HFFc6 (cell line): ENCODE measurements around the gene PPP4R3A. TPM values are rescaled to one million over a fixed set of nuclear protein-coding genes. Genes with fewer than 3 reads are reported as not detected.

Experiments used
- DNase-seq: peaks from one replicate; pipeline ENCODE4 v3.0.0-alpha.2; 2018
- H3K27ac Mint-ChIP-seq: 2 replicates; pipeline ENCODE4 v1.8.0; 2020; ENCODE audit warnings: mild to moderate bottlenecking, mixed read lengths
- H3K27me3 Mint-ChIP-seq: 2 replicates; pipeline ENCODE4 v1.8.0; 2021; ENCODE audit warnings: mild to moderate bottlenecking, moderate library complexity, mixed read lengths; ENCODE audit not compliant: insufficient read depth
- H3K36me3 Mint-ChIP-seq: 2 replicates; pipeline ENCODE4 v1.8.0; 2021; ENCODE audit warnings: low read depth, mixed read lengths
- H3K4me1 Mint-ChIP-seq: 2 replicates; pipeline ENCODE4 v1.8.0; 2020; ENCODE audit warnings: low read depth, mixed read lengths
- H3K4me3 Mint-ChIP-seq: 2 replicates; pipeline ENCODE4 v1.8.0; 2020; ENCODE audit warnings: mild to moderate bottlenecking, moderate library complexity, mixed read lengths
- H3K9me3 Mint-ChIP-seq: 2 replicates; pipeline ENCODE4 v1.8.0; 2020; ENCODE audit warnings: mild to moderate bottlenecking, mixed read lengths
- CTCF ChIP-seq: fragments of 200-600 bp; sonication (generic); IDR thresholded peaks from 2 replicates; pipeline ENCODE4 v1.5.0; 2021; ENCODE audit warnings: antibody characterized with exemption, mild to moderate bottlenecking
- total RNA-seq, 6 experiments: library from RNA; stranded (reverse); fragmentation: NEBNext Ultra II Directional; extraction: Animal tissue kit (Norgen Biotek cat#: 25700); gene quantifications; 2 replicates in 1 of 6; 3 replicates in 5 of 6; pipeline ENCODE4 v1.2.3, GENCODE V29; 2021

PPP4R3A gene
- total RNA-seq, 6 experiments from 2014 or later, result 49.0 to 55.6 (median 53.3) TPM

GRCh38 chr14:91415794-91416743, 94.0 kb downstream of the PPP4R3A start:
- Mint-ChIP-seq H3K4me3 (no peak overlapping the region), H3K9me3 (no peaks in the 10 kb centered on the region), H3K4me1 (no peaks in the 10 kb centered on the region), H3K27me3 (peaks cover 57% of the 10 kb centered on the region), H3K27ac (no peak overlapping the region), H3K36me3 (no peaks in the 10 kb centered on the region)
- TF ChIP-seq CTCF, result no peak
- DNase-seq, result no peak

GRCh38 chr14:91414475-91414833, 95.7 kb downstream of the PPP4R3A start:
- DNase-seq, result no peak
- Mint-ChIP-seq H3K4me1 (no peaks in the 10 kb centered on the region), H3K4me3 (no peak overlapping the region), H3K27ac (no peak overlapping the region), H3K36me3 (no peaks in the 10 kb centered on the region), H3K27me3 (peaks cover 52% of the 10 kb centered on the region), H3K9me3 (no peaks in the 10 kb centered on the region)
- no peak for TF ChIP-seq CTCF

GRCh38 chr14:91413547-91414474, 96.3 kb downstream of the PPP4R3A start:
- no peak for DNase-seq
- H3K27ac Mint-ChIP-seq, result no peak overlapping the region
- peaks cover 57% of the 10 kb centered on the region for H3K27me3 Mint-ChIP-seq
- H3K4me1 Mint-ChIP-seq, result no peaks in the 10 kb centered on the region
- TF ChIP-seq CTCF, result no peak
- no peaks in the 10 kb centered on the region for H3K9me3 Mint-ChIP-seq
- H3K36me3 Mint-ChIP-seq, result no peaks in the 10 kb centered on the region
- no peak overlapping the region for H3K4me3 Mint-ChIP-seq

GRCh38 chr14:91412939-91413338, 97.2 kb downstream of the PPP4R3A start:
- H3K4me3 Mint-ChIP-seq, result no peak overlapping the region
- TF ChIP-seq CTCF, result no peak
- no peaks in the 10 kb centered on the region for H3K4me1 Mint-ChIP-seq

GRCh38 chr14:91410771-91411536, 99.2 kb downstream of the PPP4R3A start:
- TF ChIP-seq CTCF, result no peak
- Mint-ChIP-seq H3K4me3 (no peak overlapping the region), H3K36me3 (no peaks in the 10 kb centered on the region), H3K4me1 (no peaks in the 10 kb centered on the region), H3K9me3 (no peaks in the 10 kb centered on the region), H3K27me3 (peaks cover 65% of the 10 kb centered on the region), H3K27ac (no peak overlapping the region)
- no peak for DNase-seq

More at GRCh38 chr14:91412939-91413338, 97.2 kb downstream of the PPP4R3A start:
- H3K27ac Mint-ChIP-seq, result no peak overlapping the region
- H3K9me3 Mint-ChIP-seq, result no peaks in the 10 kb centered on the region
- H3K36me3 Mint-ChIP-seq, result no peaks in the 10 kb centered on the region
- H3K27me3 Mint-ChIP-seq, result peaks cover 60% of the 10 kb centered on the region
- no peak for DNase-seq
